NCI-H1694 (cell line): ENCODE data around the gene SET.
A peak's percentile ranks its signal among the peaks of the same experiment; 100 is the strongest.
"Not testable (repeated sequence)": the region's sequence is repeated elsewhere in the genome, so short reads cannot be mapped to it uniquely, and the experiment has no call there.

Experiments used
- DNase-seq: peaks from one replicate; lab custom pipeline; 2025; lab: John Stamatoyannopoulos, UW

SET gene

GRCh38 chr9:128687453-128687852, 1.6 kb upstream of the SET start:
- DNase-seq, result no peak

- no peak for DNase-seq
Observed at GRCh38 chr9:128689293-128689774, 312 bp downstream of the SET start.

GRCh38 chr9:128689820-128690683, 1.0 kb downstream of the SET start:
- no peak for DNase-seq

GRCh38 chr9:128690684-128691034, 1.6 kb downstream of the SET start:
- DNase-seq, result no peak

- DNase-seq, result not testable (repeated sequence)
Observed at GRCh38 chr9:128693738-128694137, 4.7 kb downstream of the SET start.

- DNase-seq, result no peak
Observed at GRCh38 chr9:128694344-128694743, 5.3 kb downstream of the SET start.

- DNase-seq, result no peak
Observed at GRCh38 chr9:128696923-128697707, 8.1 kb downstream of the SET start.

- DNase-seq, result not testable (repeated sequence)
Observed at GRCh38 chr9:128699096-128699795, 10.2 kb downstream of the SET start.

- DNase-seq, result no peak
Observed at GRCh38 chr9:128701227-128701854, 12.3 kb downstream of the SET start.

GRCh38 chr9:128702445-128702948, 13.5 kb downstream of the SET start, which contains the start of gene PKN3:
TSS of gene PKN3 (plus strand) at chr9:128702503. CDS start at chr9:128702916, 413 bp downstream.
- peak; percentile 33 for DNase-seq

- peak; percentile 32 for DNase-seq
Observed at GRCh38 chr9:128702949-128703615, 14.1 kb downstream of the SET start.

GRCh38 chr9:128703616-128704355, 14.8 kb downstream of the SET start:
- no peak for DNase-seq

- no peak for DNase-seq
Observed at GRCh38 chr9:128704356-128704670, 15.3 kb downstream of the SET start.

- DNase-seq, result no peak
Observed at GRCh38 chr9:128705051-128705965, 16.3 kb downstream of the SET start.

GRCh38 chr9:128706045-128706444, 17.0 kb downstream of the SET start:
- no peak for DNase-seq

- DNase-seq, result no peak
Observed at GRCh38 chr9:128706671-128707381, 17.8 kb downstream of the SET start.

- DNase-seq, result no peak
Observed at GRCh38 chr9:128707446-128707845, 18.4 kb downstream of the SET start.
